Nephron progenitor cell (in vitro differentiated cells): Measurements from ENCODE around the gene PRSS1.
A peak's percentile ranks its signal among the peaks of the same experiment; 100 is the strongest.
"Not testable (repeated sequence)": the region's sequence is repeated elsewhere in the genome, so short reads cannot be mapped to it uniquely, and the experiment has no call there.

Source experiments
- DNase-seq: peaks from one replicate; pipeline ENCODE4 v3.0.0; 2021
- H3K27ac Mint-ChIP-seq: 2 replicates; pipeline ENCODE4 v1.8.0; 2021; ENCODE audit warnings: mild to moderate bottlenecking, moderate library complexity, mixed read lengths
- H3K27me3 Mint-ChIP-seq: 2 replicates; pipeline ENCODE4 v1.8.0; 2021; ENCODE audit warnings: mild to moderate bottlenecking, low read depth, mixed read lengths; ENCODE audit not compliant: poor library complexity
- H3K36me3 Mint-ChIP-seq: 2 replicates; pipeline ENCODE4 v1.8.0; 2021; ENCODE audit warnings: low read depth, mixed read lengths
- H3K4me1 Mint-ChIP-seq: 2 replicates; pipeline ENCODE4 v1.8.0; 2021; ENCODE audit warnings: mixed read lengths
- H3K4me3 Mint-ChIP-seq: 2 replicates; pipeline ENCODE4 v1.8.0; 2021; ENCODE audit warnings: mild to moderate bottlenecking, moderate library complexity, mixed read lengths
- H3K9me3 Mint-ChIP-seq: 2 replicates; pipeline ENCODE4 v1.8.0; 2021; ENCODE audit warnings: mild to moderate bottlenecking, moderate library complexity, mixed read lengths
- TF ChIP-seq, protein P1 (sequence below): fragments of 200-600 bp; sonication (generic); IDR thresholded peaks from 2 replicates; pipeline ENCODE4 v1.5.0; 2021; ENCODE audit warnings: antibody characterized with exemption

Gene PRSS1

DNA sequence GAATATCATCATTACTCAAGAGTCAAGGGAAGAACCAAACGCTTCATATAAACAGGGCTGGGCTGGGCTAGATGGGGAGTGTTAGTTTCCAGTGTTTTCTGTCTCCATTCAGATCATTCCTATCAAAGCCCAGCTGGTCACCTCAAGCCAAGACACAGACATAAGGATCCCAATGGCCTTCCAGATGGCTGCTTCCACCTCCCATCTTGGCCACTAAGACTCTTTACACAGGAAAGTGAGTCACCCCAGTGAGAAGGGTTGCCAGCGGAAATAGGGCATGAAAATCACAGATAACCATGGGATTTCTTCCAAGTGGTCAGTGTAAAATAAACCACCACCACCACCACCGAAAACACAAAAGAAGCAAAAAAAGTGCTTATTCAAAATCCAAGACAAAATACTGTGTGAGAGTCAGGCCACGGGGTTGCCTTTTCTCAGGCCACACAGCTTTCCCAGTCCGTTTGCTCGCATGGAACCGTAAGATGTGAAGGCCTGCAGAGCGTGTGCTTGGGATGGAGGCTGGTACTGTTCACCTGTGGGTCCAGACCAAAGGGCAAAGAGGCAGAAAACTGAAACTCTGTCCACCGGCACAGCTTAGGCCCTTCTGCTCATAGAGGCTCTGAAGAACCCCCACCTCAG lies 27.1 kb downstream of the PRSS1 start:
- Mint-ChIP-seq H3K27me3 (peaks cover 28% of the 10 kb centered on the region), H3K27ac (no peak overlapping the region), H3K9me3 (no peaks in the 10 kb centered on the region), H3K4me1 (peaks cover 4% of the 10 kb centered on the region), H3K36me3 (no peaks in the 10 kb centered on the region), H3K4me3 (no peak overlapping the region)
- TF ChIP-seq, protein P1, sequence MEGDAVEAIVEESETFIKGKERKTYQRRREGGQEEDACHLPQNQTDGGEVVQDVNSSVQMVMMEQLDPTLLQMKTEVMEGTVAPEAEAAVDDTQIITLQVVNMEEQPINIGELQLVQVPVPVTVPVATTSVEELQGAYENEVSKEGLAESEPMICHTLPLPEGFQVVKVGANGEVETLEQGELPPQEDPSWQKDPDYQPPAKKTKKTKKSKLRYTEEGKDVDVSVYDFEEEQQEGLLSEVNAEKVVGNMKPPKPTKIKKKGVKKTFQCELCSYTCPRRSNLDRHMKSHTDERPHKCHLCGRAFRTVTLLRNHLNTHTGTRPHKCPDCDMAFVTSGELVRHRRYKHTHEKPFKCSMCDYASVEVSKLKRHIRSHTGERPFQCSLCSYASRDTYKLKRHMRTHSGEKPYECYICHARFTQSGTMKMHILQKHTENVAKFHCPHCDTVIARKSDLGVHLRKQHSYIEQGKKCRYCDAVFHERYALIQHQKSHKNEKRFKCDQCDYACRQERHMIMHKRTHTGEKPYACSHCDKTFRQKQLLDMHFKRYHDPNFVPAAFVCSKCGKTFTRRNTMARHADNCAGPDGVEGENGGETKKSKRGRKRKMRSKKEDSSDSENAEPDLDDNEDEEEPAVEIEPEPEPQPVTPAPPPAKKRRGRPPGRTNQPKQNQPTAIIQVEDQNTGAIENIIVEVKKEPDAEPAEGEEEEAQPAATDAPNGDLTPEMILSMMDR: no peak
- DNase-seq: no peak

DNA sequence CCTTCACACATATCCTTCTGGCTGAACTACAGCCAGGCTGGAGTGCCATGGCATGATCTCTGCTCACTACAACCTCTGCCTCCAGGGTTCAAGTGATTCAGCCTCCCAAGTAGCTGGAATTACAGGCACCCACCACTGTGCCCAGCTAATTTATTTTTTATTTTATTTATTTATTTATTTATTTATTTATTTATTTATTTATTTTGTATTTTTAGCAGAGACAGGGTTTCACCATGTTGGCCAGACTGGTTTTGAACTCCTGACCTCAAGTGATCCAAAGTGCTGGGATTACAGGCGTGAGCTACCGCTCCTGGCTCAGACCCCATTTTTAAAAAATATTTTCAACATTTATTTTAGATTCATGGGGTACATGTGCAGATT lies 27.6 kb downstream of the PRSS1 start:
- not testable (repeated sequence) for DNase-seq, H3K36me3 Mint-ChIP-seq, H3K9me3 Mint-ChIP-seq, H3K4me1 Mint-ChIP-seq, H3K4me3 Mint-ChIP-seq, H3K27ac Mint-ChIP-seq
- H3K27me3 Mint-ChIP-seq: peaks cover 24% of the 10 kb centered on the region

DNA sequence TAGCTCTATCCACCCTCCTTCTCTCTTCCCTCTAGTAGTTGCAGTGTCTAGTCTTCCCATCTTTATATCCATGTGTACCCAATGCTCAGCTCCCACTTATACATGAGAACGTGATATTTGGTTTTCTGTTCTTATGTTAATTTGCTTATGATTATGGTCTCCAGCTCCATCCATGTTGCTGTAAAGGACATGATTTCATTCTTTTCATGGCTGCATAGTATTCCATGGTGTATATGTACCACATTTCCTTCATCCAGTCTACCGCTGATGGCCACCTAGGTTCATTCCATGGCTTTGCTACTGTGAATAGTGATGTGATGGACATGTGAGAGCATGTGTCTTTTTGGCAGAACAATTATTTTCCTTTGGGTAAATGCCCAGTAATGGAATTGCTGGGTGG lies 28.0 kb downstream of the PRSS1 start:
- no peak overlapping the region for H3K4me3 Mint-ChIP-seq
- peaks cover under 1% of the 10 kb centered on the region for H3K4me1 Mint-ChIP-seq
- peaks cover 26% of the 10 kb centered on the region for H3K27me3 Mint-ChIP-seq
- TF ChIP-seq, protein P1: no peak
- H3K9me3 Mint-ChIP-seq: no peaks in the 10 kb centered on the region
- DNase-seq: no peak
- H3K27ac Mint-ChIP-seq: no peak overlapping the region
- no peaks in the 10 kb centered on the region for H3K36me3 Mint-ChIP-seq

DNA sequence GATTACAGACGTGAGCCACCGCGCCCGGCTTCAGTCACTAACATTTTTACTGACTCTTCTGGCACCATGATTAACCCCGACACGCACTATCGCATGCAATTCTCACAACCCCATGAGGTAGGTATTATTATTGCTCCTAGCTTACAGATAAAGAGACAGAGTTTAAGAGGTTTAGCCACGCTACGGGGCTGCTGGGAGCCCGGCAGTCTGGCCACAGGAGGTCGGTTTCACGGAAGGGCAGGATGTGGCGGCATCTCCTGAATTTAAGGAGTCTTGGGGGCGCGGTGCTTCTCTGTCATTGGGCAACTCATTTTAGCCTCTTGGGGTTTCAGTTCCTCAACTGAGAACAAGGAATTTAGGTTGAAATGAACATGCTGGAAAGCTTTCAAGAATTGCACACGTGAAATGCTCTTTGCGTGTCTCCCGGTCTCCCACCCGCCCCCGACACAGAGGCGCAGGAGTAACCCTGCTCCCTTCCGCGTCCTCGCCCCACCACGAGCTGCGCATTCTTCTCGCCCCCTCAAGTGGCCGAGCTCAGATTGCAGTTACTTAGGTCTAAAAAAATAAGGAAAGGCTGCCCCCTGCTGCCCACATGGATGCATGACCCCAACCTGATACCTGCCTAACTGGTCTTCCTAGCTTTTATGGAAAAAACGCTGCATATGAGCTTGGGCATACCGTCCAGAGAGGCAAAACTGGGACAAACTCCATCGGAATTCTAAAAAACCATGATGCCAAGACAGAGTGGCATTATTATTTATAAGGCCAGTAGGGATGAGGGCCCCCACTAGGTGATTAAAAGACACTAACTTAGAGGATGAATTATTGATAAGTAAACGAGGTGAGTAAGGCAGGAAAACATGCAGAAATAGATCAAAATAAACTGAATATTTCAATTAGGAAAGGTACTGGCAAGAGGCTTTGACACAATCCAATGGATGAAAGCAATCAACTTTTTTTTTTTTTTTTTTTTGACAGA lies 33.9 kb downstream of the PRSS1 start:
- peaks cover 29% of the 10 kb centered on the region for H3K27me3 Mint-ChIP-seq
- no peaks in the 10 kb centered on the region for H3K36me3 Mint-ChIP-seq
- H3K9me3 Mint-ChIP-seq: no peaks in the 10 kb centered on the region
- H3K27ac Mint-ChIP-seq: no peak overlapping the region
- peak; percentile 89 for DNase-seq
- H3K4me3 Mint-ChIP-seq: peak overlapping the region; percentile 78
- TF ChIP-seq, protein P1: peak; percentile 94
- peaks cover 6% of the 10 kb centered on the region for H3K4me1 Mint-ChIP-seq

DNA sequence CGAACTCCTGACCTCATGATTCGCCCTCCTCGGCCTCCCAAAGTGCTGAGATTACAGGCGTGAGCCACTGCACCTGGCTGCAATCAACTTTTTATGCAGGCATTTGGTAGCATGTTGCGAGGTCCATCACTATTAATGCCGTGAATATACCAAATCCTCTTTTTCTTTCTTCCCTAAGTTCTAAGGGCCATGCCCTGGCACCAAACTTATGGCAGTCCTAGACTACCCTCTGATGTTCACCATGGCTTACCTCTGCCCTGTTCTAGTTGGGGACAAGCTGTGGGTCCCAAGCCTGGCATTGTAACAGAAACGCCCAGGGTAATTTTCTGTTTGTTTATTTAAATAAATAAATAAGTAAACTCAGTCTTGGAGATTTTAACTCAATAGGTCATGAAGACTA lies 34.8 kb downstream of the PRSS1 start:
- H3K9me3 Mint-ChIP-seq: no peaks in the 10 kb centered on the region
- no peak overlapping the region for H3K4me3 Mint-ChIP-seq
- no peaks in the 10 kb centered on the region for H3K36me3 Mint-ChIP-seq
- H3K4me1 Mint-ChIP-seq: peaks cover 6% of the 10 kb centered on the region
- peaks cover 30% of the 10 kb centered on the region for H3K27me3 Mint-ChIP-seq
- TF ChIP-seq, protein P1: no peak
- H3K27ac Mint-ChIP-seq: no peak overlapping the region
- DNase-seq: no peak

DNA sequence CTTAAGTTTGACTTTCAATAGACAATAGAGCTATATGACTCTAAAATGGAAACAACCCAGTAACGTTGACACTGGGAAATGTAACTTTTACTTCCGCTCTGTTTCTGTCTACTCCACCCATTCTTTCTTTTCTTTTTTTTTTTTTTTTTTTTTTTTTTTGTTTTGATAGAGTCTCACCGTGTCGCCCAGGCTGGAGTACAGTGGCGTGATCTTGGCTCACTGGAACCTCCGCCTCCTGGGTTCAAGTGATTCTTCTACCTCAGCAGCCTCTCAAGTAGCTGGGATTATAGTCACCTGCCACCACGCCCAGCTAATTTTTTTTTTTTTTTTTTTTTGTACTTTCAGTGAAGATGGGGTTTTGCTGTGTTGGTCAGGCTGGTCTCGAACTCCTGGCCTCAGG lies 35.4 kb downstream of the PRSS1 start:
- H3K4me1 Mint-ChIP-seq: peaks cover 6% of the 10 kb centered on the region
- no peaks in the 10 kb centered on the region for H3K36me3 Mint-ChIP-seq
- peaks cover 35% of the 10 kb centered on the region for H3K27me3 Mint-ChIP-seq
- DNase-seq: no peak
- no peak overlapping the region for H3K27ac Mint-ChIP-seq
- no peaks in the 10 kb centered on the region for H3K9me3 Mint-ChIP-seq
- no peak overlapping the region for H3K4me3 Mint-ChIP-seq
- TF ChIP-seq, protein P1: no peak
